HCT116 (cell line): ENCODE measurements around the gene OBSL1. TPM values are rescaled to one million over a fixed set of nuclear protein-coding genes. Genes with fewer than 3 reads are reported as not detected.

Experiments used
- ATAC-seq: fragments of 200-7000 bp; cut with Tn5 transposase; 2 replicates; pipeline ENCODE4 v1.9.1; 2020; ENCODE audit warnings: mild to moderate bottlenecking, moderate library complexity
- BruUV-seq: library from RNA; stranded (reverse); fragments of 400-500 nt; replicated peaks from 2 replicates; lab custom pipeline; 2021; lab: Mats Ljungman, UMichigan
- CTCF ChIA-PET: fragments of 300-600 bp; sonication (Branson Sonifier 250); formaldehyde crosslinking; loops from one replicate; lab custom pipeline; 2021; ENCODE audit warnings: antibody characterized with exemption; lab: Charles Lee
- POLR2A ChIA-PET: fragments of 300-600, 350-600 bp; sonication (Branson Sonifier 250); formaldehyde crosslinking; loops from one replicate; lab custom pipeline; 2021; ENCODE audit warnings: antibody characterized with exemption; lab: Charles Lee
- RAD21 ChIA-PET, 2 experiments: fragments of 300-600 bp; sonication (Branson Sonifier 250); formaldehyde crosslinking; loops; one replicate each; lab custom pipeline; 2023; ENCODE audit warnings: low total read pairs in 2 of 2; ENCODE audit not compliant: uncharacterized antibody in 2 of 2, unreplicated experiment in 2 of 2, low non-redundant PET in 1 of 2; lab: Charles Lee
- DNase-seq: peaks from one replicate; pipeline ENCODE4 v3.0.0-alpha.2; 2010; ENCODE audit warnings: low read depth, low spot score
- H2AFZ ChIP-seq: fragments of 200-600 bp; shearing (Covaris generic), sonication (generic); 2 replicates; pipeline ENCODE4 v1.6.1; 2017; ENCODE audit warnings: low read depth, mixed run types, mixed read lengths, antibody characterized with exemption, low read length; ENCODE audit not compliant: poor library complexity, severe bottlenecking
- H3K27ac ChIP-seq: 2 replicates; pipeline ENCODE4 v1.5.1; 2012; ENCODE audit warnings: low read depth, low read length
- H3K27me3 ChIP-seq: fragments of 200-600 bp; sonication (generic); 2 replicates; pipeline ENCODE4 v1.6.1; 2016; ENCODE audit warnings: mixed run types, low read length, mixed read lengths; ENCODE audit not compliant: insufficient read depth
- H3K36me3 ChIP-seq, 2 experiments: fragments of 200-500 bp in 1 of 2; fragments of 200-600 bp in 1 of 2; sonication (Bioruptor generic) in 1 of 2; sonication (generic) in 1 of 2; 2 replicates each; pipeline versions ENCODE4 v1.5.1 to v1.6.1; 2014 to 2016; ENCODE audit warnings: low read length in 2 of 2, inconsistent platforms in 1 of 2, mixed read lengths in 1 of 2, mixed run types in 1 of 2; ENCODE audit not compliant: insufficient read depth in 2 of 2, control insufficient read depth in 1 of 2
- H3K4me1 ChIP-seq, 2 experiments: fragments of 200-600 bp in 1 of 2; sonication (generic) in 1 of 2; 2 replicates each; pipeline versions ENCODE4 v1.5.1 to v1.6.1; 2012 to 2017; ENCODE audit warnings: low read length in 2 of 2, inconsistent platforms in 1 of 2, mild to moderate bottlenecking in 1 of 2, mixed read lengths in 1 of 2, mixed run types in 1 of 2, moderate library complexity in 1 of 2; ENCODE audit not compliant: insufficient read depth in 2 of 2, control insufficient read depth in 1 of 2
- H3K4me2 ChIP-seq: fragments of 200-600 bp; sonication (generic); 2 replicates; pipeline ENCODE4 v1.6.1; 2017; ENCODE audit warnings: mixed run types, low read length, mixed read lengths
- H3K4me3 ChIP-seq, 2 experiments: fragments of 200-600 bp in 1 of 2; sonication (generic) in 1 of 2; replicated peaks in 1 of 2; 2 replicates each; pipeline ENCODE4 v1.5.1; 2011 to 2016; ENCODE audit warnings: low read length in 2 of 2, control low read depth in 1 of 2, low read depth in 1 of 2, mild to moderate bottlenecking in 1 of 2, mixed read lengths in 1 of 2, mixed run types in 1 of 2
- H3K79me2 ChIP-seq: fragments of 200-600 bp; sonication (generic); 2 replicates; pipeline ENCODE4 v1.6.1; 2017; ENCODE audit warnings: mild to moderate bottlenecking, mixed run types, low read length, moderate library complexity, mixed read lengths; ENCODE audit not compliant: insufficient read depth
- H3K9ac ChIP-seq: fragments of 200-600 bp; sonication (generic); 2 replicates; pipeline ENCODE4 v1.6.1; 2016; ENCODE audit warnings: low read length, mixed read lengths
- H3K9me2 ChIP-seq: fragments of 200-600 bp; sonication (generic), shearing (Covaris generic); 2 replicates; pipeline ENCODE4 v1.6.1; 2017; ENCODE audit warnings: mixed run types, mild to moderate bottlenecking, moderate library complexity; ENCODE audit not compliant: insufficient read depth
- H3K9me3 ChIP-seq, 2 experiments: fragments of 200-500 bp in 1 of 2; fragments of 200-600 bp in 1 of 2; sonication (Bioruptor generic) in 1 of 2; sonication (generic) in 1 of 2; 2 replicates each; pipeline ENCODE4 v1.6.1; 2014 to 2017; ENCODE audit warnings: low read length in 2 of 2, mixed read lengths in 2 of 2, inconsistent platforms in 1 of 2, low read depth in 1 of 2, mild to moderate bottlenecking in 1 of 2, mixed run types in 1 of 2, moderate library complexity in 1 of 2; ENCODE audit not compliant: control insufficient read depth in 1 of 2, insufficient read depth in 1 of 2
- H4K20me1 ChIP-seq: fragments of 200-600 bp; sonication (generic), shearing (Covaris generic); 2 replicates; pipeline ENCODE4 v1.6.1; 2017; ENCODE audit warnings: mixed run types, mild to moderate bottlenecking, moderate library complexity; ENCODE audit not compliant: insufficient read depth
- ATF3 ChIP-seq: IDR thresholded peaks from 2 replicates; pipeline ENCODE4 v1.6.1; 2012
- CTCF ChIP-seq, 3 experiments: fragments of 200-600 bp in 1 of 3; sonication (generic) in 1 of 3; IDR thresholded peaks in 2 of 3; conservative IDR thresholded peaks in 1 of 3; 2 replicates each; pipeline ENCODE4 v1.5.1; 2012 to 2017; ENCODE audit warnings: low read depth in 2 of 3, low read length in 2 of 3, antibody characterized with exemption in 1 of 3, borderline replicate concordance in 1 of 3, control low read depth in 1 of 3, mild to moderate bottlenecking in 1 of 3, mixed read lengths in 1 of 3, mixed run types in 1 of 3, moderate library complexity in 1 of 3; ENCODE audit not compliant: insufficient read depth in 1 of 3
- EZH2 ChIP-seq: fragments of 200-600 bp; sonication (generic); IDR thresholded peaks from 2 replicates; pipeline ENCODE4 v1.6.1; 2017; ENCODE audit warnings: antibody characterized with exemption, mixed run types
- JUND ChIP-seq: IDR thresholded peaks from 2 replicates; pipeline ENCODE4 v1.6.1; 2012
- MAX ChIP-seq: IDR thresholded peaks from 2 replicates; pipeline ENCODE4 v1.6.1; 2012
- REST ChIP-seq: IDR thresholded peaks from 2 replicates; pipeline ENCODE4 v1.6.1; 2012; ENCODE audit warnings: low read depth
- SP1 ChIP-seq: IDR thresholded peaks from 2 replicates; pipeline ENCODE4 v1.6.1; 2012; ENCODE audit warnings: low read depth
- TCF7L2 ChIP-seq: IDR thresholded peaks from 2 replicates; pipeline ENCODE4 v1.7.0; 2011; ENCODE audit warnings: borderline replicate concordance, inconsistent platforms; ENCODE audit not compliant: insufficient read depth, insufficient read length; ENCODE audit errors: extremely low read depth
- ZFX ChIP-seq: fragments of 450-650 bp; IDR thresholded peaks from 2 replicates; pipeline ENCODE4 v1.6.1; 2017
- intact Hi-C: fragments of 100-400 bp; cut with micrococcal nuclease; formaldehyde crosslinking; loops from 2 replicates; pipeline ENCODE4 v1.10.0; 2022
- total RNA-seq: library from RNA; stranded (reverse); gene quantifications from one replicate; pipeline ENCODE4 v1.2.1, GENCODE V29; 2021; ENCODE audit not compliant: unreplicated experiment

OBSL1 gene
- total RNA-seq, 1 experiment from 2014 or later = 45.2 TPM

- TF ChIP-seq EZH2 = no peak
- no peak for TF ChIP-seq TCF7L2
Observed at GRCh38 chr2:219525533-219526232, 45.7 kb downstream of the OBSL1 start (continued).

GRCh38 chr2:219524817-219525216, 46.5 kb downstream of the OBSL1 start:
- H3K9ac ChIP-seq = no peak overlapping the region
- H3K36me3 ChIP-seq = no peaks in the 10 kb centered on the region
- ATAC-seq (no peak), DNase-seq (no peak)
- POLR2A ChIA-PET = no interaction called here
- no peak overlapping the region for H3K4me2 ChIP-seq
- H3K27me3 ChIP-seq = no peaks in the 10 kb centered on the region
- RAD21 ChIA-PET = no interaction called here
- H2AFZ ChIP-seq = no peak overlapping the region
- no peaks in the 10 kb centered on the region for H3K79me2 ChIP-seq
- CTCF ChIA-PET = interaction anchor here (1.7 to 7.7 kb wide), 2 partner anchors 26 to 30 kb away, joined by 6 to 103 read pairs; partner anchors contain the start of gene GMPPA
- no peak overlapping the region for H3K4me3 ChIP-seq
- no peaks in the 10 kb centered on the region for H4K20me1 ChIP-seq
- peaks cover 42 to 70% of the 10 kb centered on the region in 2 experiments for H3K4me1 ChIP-seq
- H3K9me3 ChIP-seq = no peaks in the 10 kb centered on the region
- H3K27ac ChIP-seq = no peak overlapping the region
- TF ChIP-seq EZH2 = no peak
- TF ChIP-seq MAX = no peak
- TF ChIP-seq REST = no peak
- TF ChIP-seq JUND = no peak
- no peak for TF ChIP-seq SP1
- no peak for TF ChIP-seq ZFX
- no peak for TF ChIP-seq ATF3
- TF ChIP-seq CTCF (IDR thresholded peaks at IDR 0.05 in 2 of 3, conservative IDR thresholded peaks at IDR 0.05 in 1 of 3; ENCODE audit: borderline replicate concordance in 1 of 3, insufficient read depth in 1 of 3, low read depth in 2 of 3, low read length in 2 of 3) = no peak
- no TSS peak for BruUV-seq
- no peaks in the 10 kb centered on the region for H3K9me2 ChIP-seq
- intact Hi-C loops = no loop called here
